ENCODE results near the gene DCC.

- no peak for TF ChIP-seq POLR2A (IDR thresholded peaks at IDR 0.05)
- TF ChIP-seq CTCF (IDR thresholded peaks at IDR 0.05) = no peak
- TF ChIP-seq EP300 (IDR thresholded peaks at IDR 0.05) = no peak
These were observed 23.9 kb downstream of the DCC start for GRCh38 chr18:52363861-52364260.
